NCI-H2081 treated with DMSO at 0.1 percent for 48 hours (cell line): ENCODE data around the gene TMEM184A.

Experiments used
- DNase-seq: peaks from one replicate; lab custom pipeline; 2025; lab: John Stamatoyannopoulos, UW

TMEM184A gene

DNA sequence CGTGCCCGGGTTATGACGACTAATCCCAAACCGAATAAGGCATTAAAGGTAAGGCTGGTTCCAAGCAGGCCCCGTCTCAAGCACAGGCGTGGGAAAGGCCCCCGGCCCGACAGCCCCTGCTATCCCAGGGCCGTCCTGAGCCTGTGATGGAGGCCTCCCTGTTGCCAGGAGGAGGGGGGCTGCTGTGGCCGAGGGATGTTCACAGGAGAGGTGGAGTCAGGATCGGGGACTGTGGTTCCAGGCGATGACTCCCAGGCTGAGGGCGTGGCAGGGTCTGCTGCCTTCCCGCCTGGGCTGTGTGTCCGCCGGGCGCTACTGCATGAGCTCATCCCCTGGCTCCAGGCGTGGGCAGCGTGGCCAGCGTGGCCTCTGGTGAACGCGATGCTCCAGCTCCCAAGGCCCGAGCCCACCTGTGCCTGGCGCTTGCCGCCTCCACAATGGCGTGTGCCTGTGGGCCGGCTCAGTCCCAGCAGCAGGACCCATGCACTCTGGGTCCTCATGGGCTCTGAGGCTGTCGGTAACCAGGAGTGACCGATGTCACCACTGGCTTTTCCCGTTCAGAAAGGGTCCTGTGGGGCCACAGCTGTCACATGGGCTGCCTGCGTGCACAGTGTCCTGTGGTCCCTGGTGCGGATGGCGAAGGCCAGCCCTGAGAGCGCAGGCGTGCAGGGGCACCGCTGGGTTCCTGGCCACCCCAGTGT is 16.7 kb downstream of the TMEM184A start:
- DNase-seq: no peak

DNA sequence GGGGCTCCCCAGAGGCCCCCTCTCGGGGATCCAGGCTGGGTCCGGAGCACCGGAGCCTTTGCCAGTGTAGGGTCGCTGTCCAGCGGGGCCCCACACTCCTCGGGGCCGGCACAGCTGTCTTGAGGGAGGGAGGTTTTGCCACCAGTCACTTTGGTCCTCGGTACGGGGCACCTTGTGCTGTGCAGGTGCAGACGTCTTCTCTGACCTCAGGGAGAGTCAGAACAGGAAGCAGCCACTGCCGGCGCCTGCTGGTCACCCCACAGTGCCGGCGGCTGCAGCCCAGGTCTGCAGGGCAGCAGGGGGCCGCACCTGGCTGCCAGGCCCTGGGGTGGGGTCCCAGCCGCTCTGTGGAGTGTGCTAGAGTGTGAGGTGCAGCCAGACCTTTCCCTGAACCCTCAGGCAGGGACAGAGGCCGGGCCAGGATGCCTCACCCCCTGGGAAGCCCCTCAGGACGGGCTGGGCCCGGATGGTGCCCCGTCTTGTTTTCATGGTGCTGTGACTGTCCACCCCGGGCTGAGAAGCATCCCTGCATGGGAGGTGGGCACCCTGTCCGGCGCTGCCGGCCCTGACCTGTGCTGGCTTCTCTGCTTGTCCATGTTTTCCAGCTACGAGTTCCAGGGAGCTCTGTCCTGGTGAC is 17.3 kb downstream of the TMEM184A start:
- no peak for DNase-seq

GRCh38 chr7:1537535-1538412 is 18.2 kb downstream of the TMEM184A start:
- DNase-seq: no peak

DNA sequence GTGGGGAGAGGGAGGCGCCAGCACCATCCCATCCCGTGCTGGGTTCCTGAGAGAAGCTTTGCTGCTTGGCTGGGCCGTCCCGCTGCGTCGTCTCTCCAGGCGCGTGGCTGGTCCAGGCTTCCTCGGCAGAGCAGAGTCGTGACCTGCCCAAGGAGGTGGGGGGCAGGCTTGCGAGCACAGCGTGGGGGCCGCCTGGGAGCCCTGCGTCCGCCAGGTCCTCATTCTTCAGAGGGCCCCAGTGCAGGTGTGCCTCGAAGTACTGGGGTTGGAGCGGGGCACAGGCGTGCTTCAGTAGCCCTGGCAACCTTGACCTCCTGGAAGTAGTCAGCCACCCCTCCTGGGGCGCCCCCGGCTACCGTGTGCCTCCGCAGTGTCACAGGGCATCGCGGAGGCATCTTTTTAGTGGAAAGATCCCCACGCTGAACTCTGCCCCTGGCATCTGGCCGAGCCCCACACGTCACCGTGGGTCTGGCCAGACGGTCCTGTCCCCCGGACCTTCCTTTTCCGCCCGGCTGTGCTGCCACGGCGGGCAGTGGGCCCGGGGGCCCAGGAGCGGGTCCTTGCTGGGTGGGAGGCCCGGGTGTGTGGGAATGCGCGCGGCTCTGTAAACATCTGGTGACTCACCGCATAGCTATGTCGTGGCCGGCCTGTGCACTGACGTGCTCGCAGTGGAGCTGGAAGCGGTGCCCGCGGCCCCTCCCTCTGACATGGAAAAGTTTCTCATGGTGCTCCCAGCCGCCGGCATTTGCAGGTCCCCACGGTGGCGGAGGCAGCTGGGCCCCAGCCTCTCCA is 19.1 kb downstream of the TMEM184A start:
- DNase-seq: no peak

DNA sequence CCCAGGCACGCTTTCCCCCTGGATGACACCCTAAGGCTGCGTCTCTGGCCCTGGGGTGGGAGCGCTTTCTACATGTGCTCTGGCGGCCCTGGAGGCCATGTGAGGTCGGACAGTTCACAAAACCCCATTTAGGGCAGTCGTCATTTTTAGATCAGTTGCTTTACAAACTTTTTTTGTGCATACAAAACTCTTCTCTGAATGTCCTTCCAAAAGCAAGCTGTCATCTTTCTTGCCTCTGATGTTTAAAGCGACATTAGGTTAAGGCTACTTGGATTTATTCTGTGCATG is 19.6 kb downstream of the TMEM184A start:
- DNase-seq: no peak

DNA sequence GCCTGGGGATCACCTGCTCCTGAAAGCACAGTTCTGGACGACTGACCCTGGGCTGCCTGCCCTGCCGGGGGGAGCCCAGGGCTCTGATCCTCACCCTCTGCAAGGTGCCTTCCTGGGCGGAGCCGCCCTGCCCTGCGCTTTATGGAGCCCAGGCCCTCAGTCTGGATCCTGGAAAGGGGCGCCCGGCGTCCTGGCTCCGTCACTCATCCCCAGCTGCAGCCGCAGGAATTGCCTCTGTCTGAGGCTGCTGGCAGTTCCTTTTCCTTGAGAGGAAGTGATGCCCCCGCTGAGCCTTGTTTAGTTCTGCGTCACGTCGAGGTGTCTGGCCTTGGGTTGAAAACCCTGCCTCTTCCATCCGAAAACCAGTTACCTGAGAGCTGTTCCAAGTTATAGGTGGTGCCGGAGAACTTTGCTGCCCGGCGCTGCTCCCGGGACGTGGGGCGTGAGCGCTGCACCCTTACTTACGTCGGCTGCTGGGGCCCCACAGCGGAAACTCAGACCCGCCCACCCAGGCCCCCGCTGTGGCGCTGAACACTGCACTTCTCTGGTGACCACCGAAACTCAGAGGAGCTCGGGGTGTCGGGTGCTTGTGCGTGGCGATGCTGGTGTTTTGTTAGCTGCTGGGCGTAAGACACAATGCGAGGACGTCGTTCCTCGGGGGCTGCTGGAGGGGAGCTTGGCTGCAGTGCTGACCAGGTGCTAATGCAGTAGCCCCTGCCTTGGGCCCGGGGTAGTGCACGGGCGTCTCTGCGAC is 20.1 kb downstream of the TMEM184A start:
- DNase-seq: no peak

DNA sequence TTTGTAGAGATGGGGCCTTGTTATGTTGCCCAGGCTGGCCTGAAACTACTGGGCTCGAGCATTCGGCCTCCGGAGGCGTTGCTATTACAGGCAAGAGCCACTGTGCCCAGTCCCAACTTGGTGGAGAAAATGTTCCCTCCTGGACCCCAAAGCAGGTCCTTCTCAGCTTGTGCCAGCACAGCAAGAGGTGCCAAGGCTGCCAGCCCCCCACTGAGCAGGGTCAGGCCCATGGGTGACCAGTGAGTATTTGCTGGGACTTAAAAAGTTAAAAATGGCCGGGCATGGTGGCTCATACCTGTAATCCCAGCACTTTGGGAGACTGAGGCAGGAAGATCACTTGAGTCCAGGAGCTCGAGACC is 20.9 kb downstream of the TMEM184A start:
- no peak for DNase-seq

- no peak for DNase-seq
These were observed 21.5 kb downstream of the TMEM184A start for GRCh38 chr7:1534330-1535099.

DNA sequence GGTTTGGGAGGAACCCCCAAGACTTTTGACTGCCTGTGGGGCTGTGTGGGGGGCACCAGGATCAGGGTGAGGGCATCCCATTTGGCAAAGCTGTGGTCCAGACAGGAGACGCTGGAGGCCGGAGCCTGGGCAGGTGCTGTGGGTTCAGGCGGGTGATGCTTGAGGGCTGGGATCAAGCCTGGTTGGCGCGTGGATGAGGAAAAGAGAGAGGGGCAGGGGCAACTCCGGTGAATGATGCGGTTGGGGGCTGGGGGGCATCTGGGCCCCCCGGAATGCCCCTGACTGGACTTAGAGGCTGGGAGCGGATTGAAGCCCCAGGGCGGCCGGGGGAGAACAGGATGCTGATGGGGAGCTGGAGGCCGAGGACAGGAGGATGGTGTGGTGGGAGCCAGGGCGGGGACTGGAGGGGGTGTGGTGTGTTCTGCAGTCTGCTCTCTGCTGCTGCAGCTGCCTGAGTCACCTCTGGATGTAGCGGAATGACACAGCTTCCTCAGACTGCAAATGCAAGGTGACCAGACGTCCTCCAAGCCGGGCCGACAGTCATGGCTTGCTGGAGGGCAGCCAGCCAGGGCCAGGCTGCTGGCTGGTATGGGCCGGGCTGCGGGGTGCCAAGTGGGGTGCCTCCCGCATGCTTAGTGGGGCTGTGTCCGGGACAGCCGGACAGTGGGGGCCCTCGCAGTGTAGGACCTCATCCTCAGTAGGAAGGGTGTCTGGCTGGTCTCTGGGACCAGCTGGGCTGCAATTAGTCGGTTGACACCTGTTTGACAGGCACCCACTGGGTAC is 22.3 kb downstream of the TMEM184A start:
- DNase-seq: no peak

- DNase-seq: no peak
These were observed 22.8 kb downstream of the TMEM184A start for GRCh38 chr7:1533255-1533546.

GRCh38 chr7:1532456-1533254 is 23.4 kb downstream of the TMEM184A start:
- no peak for DNase-seq

DNA sequence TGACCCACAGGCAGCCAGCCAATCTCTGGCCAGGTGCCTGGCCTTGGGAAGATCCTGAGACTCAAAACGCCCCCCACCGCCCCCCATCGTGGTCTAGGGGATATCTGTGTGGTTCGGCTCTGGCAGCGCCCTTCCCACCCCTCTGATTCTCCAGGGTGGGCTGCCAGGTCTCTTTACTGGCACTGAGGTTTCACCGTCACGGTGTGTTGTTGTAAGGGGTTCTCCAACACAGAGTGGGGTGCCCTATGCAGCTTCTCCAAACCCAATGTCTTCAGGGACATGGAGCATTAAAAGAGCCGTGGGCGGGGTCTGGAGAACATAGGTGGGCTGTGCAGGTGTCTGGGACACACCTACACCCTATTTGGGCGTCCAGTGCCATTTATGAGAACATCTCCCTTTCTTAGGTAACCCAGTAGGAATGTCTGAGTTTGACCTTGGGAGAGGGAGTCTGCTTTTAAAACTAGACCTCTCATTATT is 24.0 kb downstream of the TMEM184A start:
- no peak for DNase-seq

GRCh38 chr7:1531263-1531978 is 24.6 kb downstream of the TMEM184A start:
- DNase-seq: no peak

DNA sequence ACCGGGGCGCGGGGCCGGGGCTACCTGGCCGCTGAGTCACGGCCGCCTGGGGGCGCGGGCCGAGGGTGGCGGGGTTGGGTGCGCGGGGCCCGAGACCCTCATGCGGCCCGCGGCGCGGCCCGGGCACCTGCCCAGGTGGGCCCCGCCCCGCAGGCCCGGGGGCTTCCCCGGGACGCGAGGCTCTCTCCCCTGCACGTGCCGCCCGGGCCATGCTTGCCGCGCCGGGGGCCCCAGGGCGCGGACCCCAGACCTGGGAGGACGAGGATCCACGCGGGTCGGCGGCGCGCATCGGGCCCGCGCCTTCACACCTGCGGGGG is 25.1 kb downstream of the TMEM184A start:
- no peak for DNase-seq

GRCh38 chr7:1529383-1530116 is 26.5 kb downstream of the TMEM184A start:
- DNase-seq: no peak

- DNase-seq: no peak
These were observed 29.7 kb downstream of the TMEM184A start for GRCh38 chr7:1526271-1526754.

- no peak for DNase-seq
These were observed 30.6 kb downstream of the TMEM184A start for GRCh38 chr7:1525409-1525808.

DNA sequence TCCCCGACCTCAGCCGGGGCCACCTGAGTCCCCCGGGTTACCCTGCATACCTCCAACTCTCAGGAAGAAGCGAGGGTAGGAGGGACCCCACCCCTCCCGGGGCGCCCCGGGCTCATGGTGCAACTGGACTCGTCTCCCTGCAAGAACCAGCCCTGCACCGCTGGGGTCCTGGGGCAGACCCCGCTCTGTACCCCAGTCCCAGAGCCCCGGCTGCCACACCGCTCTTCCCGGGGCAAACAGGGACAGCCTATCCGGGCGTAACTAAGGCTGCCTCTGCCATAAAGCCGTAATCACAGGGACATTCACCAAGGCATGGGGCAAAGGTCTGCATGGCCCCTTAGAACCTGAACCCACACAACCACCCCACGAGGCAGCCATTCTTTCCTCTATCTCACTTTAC is 32.2 kb downstream of the TMEM184A start:
- DNase-seq: no peak
